AG04450 (cell line): Measurements from ENCODE around the gene EIF4E1B. TPM values are rescaled to one million over a fixed set of nuclear protein-coding genes. Genes with fewer than 3 reads are reported as not detected.

Experiments
- CTCF ChIA-PET: fragments of 300-600, 350-600 bp; formaldehyde crosslinking; extraction: SDS; loops from one replicate; lab custom pipeline; 2022; ENCODE audit warnings: antibody characterized with exemption, inconsistent platforms; lab: Charles Lee
- POLR2A ChIA-PET: fragments of 350-600 bp; formaldehyde crosslinking; extraction: SDS; loops from one replicate; lab custom pipeline; 2021; ENCODE audit warnings: antibody characterized with exemption, inconsistent platforms; lab: Yijun Ruan, JAX
- DNase-seq: peaks from one replicate; pipeline ENCODE4 v3.0.0-alpha.2; 2011; ENCODE audit warnings: low read depth, low spot score
- H3K27ac ChIP-seq: one replicate; pipeline ENCODE4 v1.5.1; 2012; ENCODE audit warnings: low read depth, low read length, control low read depth
- H3K27me3 ChIP-seq: one replicate; pipeline ENCODE4 v1.6.0; 2012; ENCODE audit warnings: low read length; ENCODE audit not compliant: control insufficient read depth, insufficient read depth
- H3K4me3 ChIP-seq: 2 replicates; pipeline ENCODE4 v1.5.1; 2011; ENCODE audit warnings: mild to moderate bottlenecking, low read depth, low read length, control low read depth
- H3K9me3 ChIP-seq: 2 replicates; pipeline ENCODE4 v1.5.1; 2012; ENCODE audit warnings: low read length; ENCODE audit not compliant: control insufficient read depth, insufficient read depth
- polyA plus RNA-seq: library from polyadenylated mRNA; depleted of rRNA; stranded (reverse); fragments of >200 nt; gene quantifications from 2 replicates; pipeline ENCODE4 v1.2.3, GENCODE V29; 2011; rRNA removed
- small RNA-seq: library from RNA; depleted of rRNA; stranded (forward); fragments of <200 nt; gene quantifications from one replicate; pipeline ENCODE3, GENCODE V24; 2012; ENCODE audit warnings: low read depth; ENCODE audit not compliant: insufficient read length
- TF ChIP-seq, protein P1 (sequence below): IDR thresholded peaks from 2 replicates; pipeline ENCODE4 v1.5.1; 2011; ENCODE audit warnings: low read depth, low read length, control low read depth, inconsistent platforms

Gene EIF4E1B
- polyA plus RNA-seq, 1 experiment, result not detected

DNA sequence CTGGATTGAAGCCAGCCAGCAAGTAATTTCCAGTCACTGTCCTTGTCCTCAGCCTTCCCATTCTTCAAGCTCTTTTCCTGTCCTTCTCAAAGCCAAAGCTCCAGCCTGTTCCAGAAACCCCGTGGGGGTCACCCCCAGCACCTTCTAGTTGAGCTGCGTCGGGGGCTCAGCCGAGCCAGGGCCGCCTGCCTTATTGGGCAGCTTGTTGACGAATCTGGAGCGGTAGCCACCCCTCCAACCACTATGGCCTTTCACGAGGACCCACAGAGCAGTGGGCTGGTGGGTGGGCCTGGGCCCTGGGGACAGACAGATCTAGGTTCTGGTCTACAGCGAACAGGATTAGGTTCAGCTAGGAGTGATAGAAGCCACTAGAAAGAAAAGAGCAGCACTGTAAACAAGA lies 64.2 kb downstream of the EIF4E1B start:
- Histone ChIP-seq H3K27ac (no peak overlapping the region), H3K9me3 (no peaks in the 10 kb centered on the region), H3K27me3 (peaks cover 69% of the 10 kb centered on the region), H3K4me3 (no peak overlapping the region)
- ChIA-PET CTCF (interaction anchor here (1.2 to 1.7 kb wide), 2 partner anchors 9 to 34 kb away, joined by 3 to 8 read pairs; no protein-coding TSS in a partner anchor), POLR2A (no interaction called here)
- TF ChIP-seq, protein P1, sequence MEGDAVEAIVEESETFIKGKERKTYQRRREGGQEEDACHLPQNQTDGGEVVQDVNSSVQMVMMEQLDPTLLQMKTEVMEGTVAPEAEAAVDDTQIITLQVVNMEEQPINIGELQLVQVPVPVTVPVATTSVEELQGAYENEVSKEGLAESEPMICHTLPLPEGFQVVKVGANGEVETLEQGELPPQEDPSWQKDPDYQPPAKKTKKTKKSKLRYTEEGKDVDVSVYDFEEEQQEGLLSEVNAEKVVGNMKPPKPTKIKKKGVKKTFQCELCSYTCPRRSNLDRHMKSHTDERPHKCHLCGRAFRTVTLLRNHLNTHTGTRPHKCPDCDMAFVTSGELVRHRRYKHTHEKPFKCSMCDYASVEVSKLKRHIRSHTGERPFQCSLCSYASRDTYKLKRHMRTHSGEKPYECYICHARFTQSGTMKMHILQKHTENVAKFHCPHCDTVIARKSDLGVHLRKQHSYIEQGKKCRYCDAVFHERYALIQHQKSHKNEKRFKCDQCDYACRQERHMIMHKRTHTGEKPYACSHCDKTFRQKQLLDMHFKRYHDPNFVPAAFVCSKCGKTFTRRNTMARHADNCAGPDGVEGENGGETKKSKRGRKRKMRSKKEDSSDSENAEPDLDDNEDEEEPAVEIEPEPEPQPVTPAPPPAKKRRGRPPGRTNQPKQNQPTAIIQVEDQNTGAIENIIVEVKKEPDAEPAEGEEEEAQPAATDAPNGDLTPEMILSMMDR, result no peak
- no peak for DNase-seq

- ChIA-PET CTCF (interaction anchor here (1.2 kb wide), 1 partner anchor 10 kb away, joined by 3 read pairs; no protein-coding TSS in a partner anchor), POLR2A (no interaction called here)
- TF ChIP-seq, protein P1, result no peak
- no peak for DNase-seq
- H3K9me3 ChIP-seq, result no peaks in the 10 kb centered on the region
- peaks cover 73% of the 10 kb centered on the region for H3K27me3 ChIP-seq
- H3K27ac ChIP-seq, result no peak overlapping the region
- no peak overlapping the region for H3K4me3 ChIP-seq
Observed at GRCh38 chr5:176695073-176695472, 64.6 kb downstream of the EIF4E1B start.

Small RNA genes within 50 kb of the gene (small RNA-seq; reads per million reads assigned to genes)
- gene MIR4281, result not detected

Other genes starting within 250 kb of the EIF4E1B start
- gene NOP16, start 242.1 kb upstream of the EIF4E1B start, polyA plus RNA-seq, result 29.3 and 29.4 TPM in 2 replicates
- 71.4 and 89.8 TPM in 2 replicates for gene HIGD2A, start 241.9 kb upstream of the EIF4E1B start, polyA plus RNA-seq
- 66.2 and 67.3 TPM in 2 replicates for gene CLTB, start 214.1 kb upstream of the EIF4E1B start, polyA plus RNA-seq
- 57.1 and 68.7 TPM in 2 replicates for gene FAF2, start 182.3 kb upstream of the EIF4E1B start, polyA plus RNA-seq
- 4.0 and 4.5 TPM in 2 replicates for gene RNF44, start 93.3 kb upstream of the EIF4E1B start, polyA plus RNA-seq
- gene CDHR2, start 81.3 kb upstream of the EIF4E1B start, polyA plus RNA-seq, result not detected in 2 replicates
- gene GPRIN1, start 20.5 kb upstream of the EIF4E1B start, polyA plus RNA-seq, result 4.0 and 5.1 TPM in 2 replicates
- gene SNCB, start 141 bp upstream of the EIF4E1B start, polyA plus RNA-seq, result 0.17 and 0.20 TPM in 2 replicates
- gene TSPAN17, start 16.8 kb downstream of the EIF4E1B start, polyA plus RNA-seq, result 40.9 and 44.3 TPM in 2 replicates
- not detected in 2 replicates for gene UNC5A, start 179.9 kb downstream of the EIF4E1B start, polyA plus RNA-seq